Heart right ventricle (tissue), 16 donors: ENCODE results near the gene OR52E1. TPM values are rescaled to one million over a fixed set of nuclear protein-coding genes. Genes with fewer than 3 reads are reported as not detected.

ENCODE experiments used
- ATAC-seq, 8 donors: fragments of 200-7000 bp; cut with Tn5 transposase; one replicate each; pipeline ENCODE4 v1.9.1; 2020; ENCODE audit warnings: mild to moderate bottlenecking in 8 of 8, moderate library complexity in 8 of 8, moderate number of reproducible peaks in 1 of 8
- DNase-seq, 2 donors: peaks; one replicate each; pipeline ENCODE4 v3.0.0-alpha.2; 2020
- H3K27ac ChIP-seq, 10 donors: fragments of 200-600 bp; sonication (generic) in 2 of 10; one replicate each; pipeline versions ENCODE4 v1.5.0 to v1.8.0; 2020 to 2022; ENCODE audit warnings: mild to moderate bottlenecking in 3 of 10
- H3K27me3 ChIP-seq, 7 donors: fragments of 200-600 bp; one replicate each; pipeline ENCODE4 v1.8.0; 2021 to 2022; ENCODE audit warnings: mild to moderate bottlenecking in 2 of 7
- H3K36me3 ChIP-seq, 9 donors: fragments of 200-600 bp; sonication (generic) in 1 of 9; one replicate each; pipeline versions ENCODE4 v1.5.0 to v1.8.0; 2020 to 2022; ENCODE audit warnings: mild to moderate bottlenecking in 2 of 9
- H3K4me1 ChIP-seq, 9 donors: fragments of 200-600 bp; sonication (generic) in 1 of 9; one replicate each; pipeline versions ENCODE4 v1.5.0 to v1.8.0; 2020 to 2022; ENCODE audit warnings: mild to moderate bottlenecking in 4 of 9
- H3K4me3 ChIP-seq, 10 donors: fragments of 200-600 bp; sonication (generic) in 2 of 10; one replicate each; pipeline versions ENCODE4 v1.5.0 to v1.8.0; 2020 to 2022; ENCODE audit warnings: mild to moderate bottlenecking in 7 of 10, moderate library complexity in 2 of 10
- H3K9me3 ChIP-seq, 11 donors: fragments of 200-600 bp in 10 of 11; sonication (generic) in 2 of 11; one replicate each; pipeline versions ENCODE4 v1.5.0 to v1.8.0; 2013 to 2022; ENCODE audit warnings: mild to moderate bottlenecking in 2 of 11, control low read depth in 1 of 11, moderate library complexity in 1 of 11
- CTCF ChIP-seq, 9 donors: fragments of 200-600 bp; sonication (generic) in 2 of 9; IDR thresholded peaks; one replicate each; pipeline versions ENCODE4 v1.5.0 to v1.8.0; 2021 to 2022; ENCODE audit warnings: antibody characterized with exemption in 9 of 9, mild to moderate bottlenecking in 5 of 9, moderate library complexity in 1 of 9
- WGBS, 2 donors: extraction: QIAGEN DNeasy Blood & Tissue Kit; methylation state at CpG; one replicate each; pipeline ENCODE4 v1.1.7; 2013; ENCODE audit warnings: inconsistent platforms in 1 of 2; 5-methylcytosine and 5-hydroxymethylcytosine counted together
- intact Hi-C, 10 donors: fragments of 100-400 bp; cut with DNase I; formaldehyde crosslinking; loops; one replicate each; pipeline versions ENCODE4 v1.11.1 to v1.14.2; 2022
- polyA plus RNA-seq, 2 donors: library from polyadenylated mRNA; stranded (reverse); fragments of 200-250 nt; gene quantifications; one replicate each; pipeline ENCODE4 v1.2.3, GENCODE V29; 2013
- total RNA-seq, 10 donors: library from RNA; stranded (reverse); fragmentation: NEBNext Ultra II Directional in 3 of 10; extraction: Animal tissue kit (Norgen Biotek cat#: 25700) in 3 of 10; gene quantifications; one replicate each; pipeline versions ENCODE4 v1.2.1 to v1.2.4, GENCODE V29; 2021 to 2023
- donor health status: Arrhythmogenic right ventricular cardiomyopathy.
- donor health status: ischemic (EF 13 %, LVEDD 7.1; RV severe dilation, severe dysfunction).
- donor health status: healthy with polysubstance abuse.
- donor health status: DM: no; HTN: yes; CAD: no.
- donor health status: DM: no; HTN: no; CAD: no.
- donor health status: ischemic (EF 25% LVEDD 6.9; RV normal size, moderate dysfunction).
- donor health status: ischemic (EF 25% LVEDD 5.7; RV mildly dilated, moderate dysfunction).
- donor health status: healthy.
- donor health status: DM: yes; HTN: yes; CAD: no.
- donor health status: Ischemic cardiomyopathy.
- donor health status: ischemic (EF 35%, LVEDD 5.7; RV mildly dilated, moderate dysfunction).
- donor health status: nonischemic (EF 11% LVEDD 7.7; RV severe dilation, severe dysfunction).
- donor health status: DM: yes; HTN: yes; CAD: no.
- donor health status: PGD.
- donor health status: ischemic (EF 29% LVEDD 5.4; RV normal size, mild dysfunction).
- donor health status: nonischemic (EF 23%, LVEDD 6.1; RV moderate dilation, normal function).

Gene OR52E1
- total and polyA plus RNA-seq, 12 donors: not detected

DNA sequence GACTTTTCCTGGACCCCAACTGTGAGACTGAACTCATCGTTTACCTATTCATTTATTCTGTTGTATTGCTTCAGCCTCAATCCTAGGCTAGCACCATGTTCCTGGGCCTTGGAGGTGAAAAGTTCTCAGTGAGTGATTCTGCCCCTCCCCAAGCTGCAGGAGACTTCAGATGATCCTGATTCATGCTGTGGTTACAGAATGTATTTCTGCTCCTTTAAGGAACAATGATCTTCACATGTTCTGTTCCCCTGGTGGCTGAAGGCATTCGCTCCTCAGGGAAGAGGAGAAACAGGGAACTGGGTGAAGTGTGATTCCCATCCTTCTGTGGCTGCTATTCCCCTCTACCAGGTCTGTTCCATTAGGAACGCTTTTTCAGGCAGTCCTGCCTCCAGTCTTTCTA lies 2.4 kb downstream of the OR52E1 start:
- 47 to 67% methylated on average over 3 of the region's 3 CpGs for WGBS, 2 donors
- no peak for TF ChIP-seq CTCF (IDR thresholded peaks at IDR 0.05)

DNA sequence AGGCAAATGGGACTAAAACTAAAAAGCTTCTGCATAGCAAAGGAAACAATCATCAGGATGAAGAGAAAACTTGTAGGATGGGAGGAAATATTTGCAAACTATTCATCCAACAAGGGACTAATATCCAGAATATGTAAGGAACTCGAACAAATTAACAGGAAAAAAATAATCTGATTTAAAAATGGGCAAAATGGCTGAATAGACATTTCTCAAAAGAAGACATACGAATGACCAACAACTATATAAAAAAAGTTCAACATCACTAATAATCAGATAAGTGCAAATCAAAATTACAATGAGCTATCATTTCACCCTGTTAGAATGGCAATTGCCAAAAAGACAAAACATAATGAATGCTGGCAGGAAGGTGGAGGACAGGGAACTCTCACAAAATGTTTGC lies 12.0 kb downstream of the OR52E1 start:
- no peak for DNase-seq
- no peak overlapping the region for H3K27ac ChIP-seq
- TF ChIP-seq CTCF (IDR thresholded peaks at IDR 0.05): no peak
- H3K4me3 ChIP-seq: no peak overlapping the region
- 63 to 69% methylated on average over 2 of the region's 2 CpGs for WGBS, 2 donors
- intact Hi-C loops: no loop called here
- no peaks in the 10 kb centered on the region for H3K4me1 ChIP-seq
- peaks cover 0 to 4% (median 0%) of the 10 kb centered on the region in 7 donors for H3K27me3 ChIP-seq
- ATAC-seq: no peak
- H3K9me3 ChIP-seq: no peaks in the 10 kb centered on the region
- no peaks in the 10 kb centered on the region for H3K36me3 ChIP-seq

More for the DNA sequence above, 2.4 kb downstream of the OR52E1 start:
- no peaks in the 10 kb centered on the region for H3K36me3 ChIP-seq
- no peak overlapping the region for H3K27ac ChIP-seq
- H3K4me3 ChIP-seq: no peak overlapping the region
- H3K9me3 ChIP-seq: no peaks in the 10 kb centered on the region
- ATAC-seq (no peak), DNase-seq (no peak)
- H3K4me1 ChIP-seq: no peaks in the 10 kb centered on the region
- H3K27me3 ChIP-seq: peaks cover 0 to 4% (median 0%) of the 10 kb centered on the region in 7 donors
- intact Hi-C loops: no loop called here

GRCh38 chr11:5083602-5084001 lies 14.2 kb downstream of the OR52E1 start:
- H3K36me3 ChIP-seq: no peaks in the 10 kb centered on the region
- no peaks in the 10 kb centered on the region for H3K9me3 ChIP-seq
- no peak for TF ChIP-seq CTCF (IDR thresholded peaks at IDR 0.05)
- intact Hi-C loops: no loop called here
- ATAC-seq (no peak), DNase-seq (no peak)
- H3K4me1 ChIP-seq: no peaks in the 10 kb centered on the region
- no peak overlapping the region for H3K4me3 ChIP-seq
- no peak overlapping the region for H3K27ac ChIP-seq
- no peaks in the 10 kb centered on the region for H3K27me3 ChIP-seq

GRCh38 chr11:5088556-5088955 lies 19.2 kb downstream of the OR52E1 start:
- DNase-seq: no peak
- H3K9me3 ChIP-seq: no peaks in the 10 kb centered on the region
- no peak for TF ChIP-seq CTCF (IDR thresholded peaks at IDR 0.05)
- H3K4me1 ChIP-seq: no peaks in the 10 kb centered on the region
- no peak overlapping the region for H3K27ac ChIP-seq
- H3K27me3 ChIP-seq: no peaks in the 10 kb centered on the region
- no peak for ATAC-seq
- intact Hi-C loops: no loop called here
- no peak overlapping the region for H3K4me3 ChIP-seq
- no peaks in the 10 kb centered on the region for H3K36me3 ChIP-seq

DNA sequence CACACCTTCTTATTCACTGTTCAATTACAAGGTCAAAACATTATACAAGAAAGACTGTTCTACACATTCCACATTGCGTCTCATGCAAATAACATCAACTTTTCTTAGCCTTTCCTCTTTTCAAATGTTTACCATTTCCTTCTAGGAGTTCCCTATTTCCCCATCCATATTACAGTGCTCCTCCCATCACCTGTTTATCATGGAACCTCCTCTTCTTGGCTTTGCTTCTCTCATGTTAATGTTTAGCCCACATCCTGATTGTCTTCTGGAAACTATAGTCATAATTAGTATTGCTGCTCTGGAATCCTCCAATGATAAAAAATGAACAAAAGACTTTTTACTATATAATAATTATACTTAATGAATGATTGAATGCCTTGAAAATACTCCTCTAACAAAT lies 21.3 kb downstream of the OR52E1 start:
- no peaks in the 10 kb centered on the region for H3K36me3 ChIP-seq
- intact Hi-C loops: no loop called here
- no peaks in the 10 kb centered on the region for H3K4me1 ChIP-seq
- no peak for TF ChIP-seq CTCF (IDR thresholded peaks at IDR 0.05)
- H3K4me3 ChIP-seq: no peak overlapping the region
- WGBS, 2 donors: 88 to 91% methylated on average over 1 of the region's 1 CpG
- DNase-seq (no peak), ATAC-seq (no peak)
- H3K27me3 ChIP-seq: no peaks in the 10 kb centered on the region
- H3K9me3 ChIP-seq: no peaks in the 10 kb centered on the region
- no peak overlapping the region for H3K27ac ChIP-seq
